H1 (cell line): Measurements from ENCODE around the gene IPO11.

ENCODE experiments used
- BRCA1 ChIP-seq: IDR thresholded peaks from 2 replicates; pipeline ENCODE4 v1.6.1; 2012; ENCODE audit warnings: low read depth, low read length, improper control_type of control experiment
- EZH2 ChIP-seq: fragments of 200-600 bp; sonication (generic); IDR thresholded peaks from 2 replicates; pipeline ENCODE4 v1.7.1; 2012; ENCODE audit warnings: low read depth, mild to moderate bottlenecking, moderate library complexity, low read length, inconsistent platforms; ENCODE audit not compliant: severe bottlenecking
- POLR2A ChIP-seq, 2 experiments: IDR thresholded peaks; 1 replicate in 1 of 2; 2 replicates in 1 of 2; pipeline ENCODE4 v1.6.1; 2011; ENCODE audit warnings: low read depth in 2 of 2, low read length in 2 of 2, mild to moderate bottlenecking in 2 of 2; ENCODE audit errors: control extremely low read depth in 1 of 2
- POLR2AphosphoS5 ChIP-seq: IDR thresholded peaks from 2 replicates; pipeline ENCODE4 v1.6.1; 2011; ENCODE audit warnings: low read depth, low read length
- ZNF274 ChIP-seq: IDR thresholded peaks from 2 replicates; pipeline ENCODE4 v1.7.0; 2012; ENCODE audit warnings: low read length, borderline replicate concordance; ENCODE audit errors: extremely low read depth
- TF ChIP-seq, protein P1 (sequence below): IDR thresholded peaks from 2 replicates; pipeline ENCODE4 v1.6.1; 2012; ENCODE audit warnings: inconsistent platforms
- TF ChIP-seq, protein P2 (sequence below), 3 experiments: IDR thresholded peaks; 1 replicate in 2 of 3; 2 replicates in 1 of 3; pipeline versions ENCODE4 v1.5.1 to v1.6.1; 2011; ENCODE audit warnings: low read length in 3 of 3, mild to moderate bottlenecking in 3 of 3, inconsistent platforms in 2 of 3, low read depth in 1 of 3, moderate library complexity in 1 of 3; ENCODE audit not compliant: insufficient read depth in 1 of 3; ENCODE audit errors: control extremely low read depth in 1 of 3
- TF ChIP-seq, protein P3 (sequence below): IDR thresholded peaks from 2 replicates; pipeline ENCODE4 v1.6.1; 2011; ENCODE audit warnings: low read length, improper control_type of control experiment

DNA sequence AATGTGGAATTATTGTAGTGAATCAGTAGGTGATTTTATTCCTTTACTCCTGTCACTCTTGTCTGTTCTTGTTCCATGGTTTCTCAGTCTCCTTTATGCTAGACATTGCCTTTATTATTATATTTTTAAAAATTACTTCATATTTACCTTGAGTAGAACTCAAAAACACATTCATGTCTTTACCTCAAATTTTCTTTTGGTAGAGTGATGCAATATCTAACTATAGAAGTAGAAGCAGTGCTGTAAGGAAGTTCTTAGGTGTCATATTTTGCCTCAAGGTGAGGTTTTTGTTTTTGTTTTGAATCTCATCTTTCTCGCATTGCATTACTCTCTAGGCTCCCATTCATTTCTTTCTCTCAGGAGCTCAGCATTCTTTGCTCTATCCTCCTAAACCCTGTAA, 12.2 kb downstream of the IPO11 start:
- no peak for TF ChIP-seq BRCA1
- no peak for TF ChIP-seq EZH2
- TF ChIP-seq ZNF274 = no peak
- TF ChIP-seq, protein P1, sequence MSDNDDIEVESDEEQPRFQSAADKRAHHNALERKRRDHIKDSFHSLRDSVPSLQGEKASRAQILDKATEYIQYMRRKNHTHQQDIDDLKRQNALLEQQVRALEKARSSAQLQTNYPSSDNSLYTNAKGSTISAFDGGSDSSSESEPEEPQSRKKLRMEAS = no peak
- no peak for TF ChIP-seq POLR2AphosphoS5
- TF ChIP-seq, protein P2, sequence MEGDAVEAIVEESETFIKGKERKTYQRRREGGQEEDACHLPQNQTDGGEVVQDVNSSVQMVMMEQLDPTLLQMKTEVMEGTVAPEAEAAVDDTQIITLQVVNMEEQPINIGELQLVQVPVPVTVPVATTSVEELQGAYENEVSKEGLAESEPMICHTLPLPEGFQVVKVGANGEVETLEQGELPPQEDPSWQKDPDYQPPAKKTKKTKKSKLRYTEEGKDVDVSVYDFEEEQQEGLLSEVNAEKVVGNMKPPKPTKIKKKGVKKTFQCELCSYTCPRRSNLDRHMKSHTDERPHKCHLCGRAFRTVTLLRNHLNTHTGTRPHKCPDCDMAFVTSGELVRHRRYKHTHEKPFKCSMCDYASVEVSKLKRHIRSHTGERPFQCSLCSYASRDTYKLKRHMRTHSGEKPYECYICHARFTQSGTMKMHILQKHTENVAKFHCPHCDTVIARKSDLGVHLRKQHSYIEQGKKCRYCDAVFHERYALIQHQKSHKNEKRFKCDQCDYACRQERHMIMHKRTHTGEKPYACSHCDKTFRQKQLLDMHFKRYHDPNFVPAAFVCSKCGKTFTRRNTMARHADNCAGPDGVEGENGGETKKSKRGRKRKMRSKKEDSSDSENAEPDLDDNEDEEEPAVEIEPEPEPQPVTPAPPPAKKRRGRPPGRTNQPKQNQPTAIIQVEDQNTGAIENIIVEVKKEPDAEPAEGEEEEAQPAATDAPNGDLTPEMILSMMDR (IDR thresholded peaks at IDR 0.05; ENCODE audit: control extremely low read depth in 1 of 3, insufficient read depth in 1 of 3, low read depth in 1 of 3, low read length in 3 of 3) = no peak
- TF ChIP-seq, protein P3, sequence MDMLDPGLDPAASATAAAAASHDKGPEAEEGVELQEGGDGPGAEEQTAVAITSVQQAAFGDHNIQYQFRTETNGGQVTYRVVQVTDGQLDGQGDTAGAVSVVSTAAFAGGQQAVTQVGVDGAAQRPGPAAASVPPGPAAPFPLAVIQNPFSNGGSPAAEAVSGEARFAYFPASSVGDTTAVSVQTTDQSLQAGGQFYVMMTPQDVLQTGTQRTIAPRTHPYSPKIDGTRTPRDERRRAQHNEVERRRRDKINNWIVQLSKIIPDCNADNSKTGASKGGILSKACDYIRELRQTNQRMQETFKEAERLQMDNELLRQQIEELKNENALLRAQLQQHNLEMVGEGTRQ = no peak
- no peak for TF ChIP-seq POLR2A (IDR thresholded peaks at IDR 0.05; ENCODE audit: control extremely low read depth in 1 of 2, low read depth in 2 of 2, low read length in 2 of 2)
